ENCODE results near the gene MICALL1. TPM values are rescaled to one million over a fixed set of nuclear protein-coding genes. Genes with fewer than 3 reads are reported as not detected.

The MICALL1 gene
- total and polyA plus RNA-seq, 2 experiments from 2014 or later, result 8.0 to 41.4 TPM

GRCh38 chr22:37986371-37986770 is 80.3 kb downstream of the MICALL1 start:
- 85 to 92% methylated on average over 7 of the region's 7 CpGs for WGBS, 2 experiments (ENCODE audit: low coverage in 1 of 2, low lambda C conversion rate in 2 of 2, missing lambda C conversion rate in 2 of 2)
- no peaks in the 10 kb centered on the region for H3K27me3 ChIP-seq (replicated peaks; ENCODE audit: insufficient read depth)
- no peaks in the 10 kb centered on the region for H3K9me2 ChIP-seq (ENCODE audit: insufficient read depth)
- H3K4me1 ChIP-seq (ENCODE audit: insufficient read depth), result no peaks in the 10 kb centered on the region
- no peak overlapping the region for H3K4me3 ChIP-seq
- no peaks in the 10 kb centered on the region for H3K79me2 ChIP-seq (ENCODE audit: insufficient read depth)
- no peaks in the 10 kb centered on the region for H3F3A ChIP-seq (ENCODE audit: insufficient read depth)
- no peaks in the 10 kb centered on the region for H3K9me3 ChIP-seq (ENCODE audit: low read depth)
- no peaks in the 10 kb centered on the region for H4K20me1 ChIP-seq (ENCODE audit: insufficient read depth)
- H3K9ac ChIP-seq, result no peak overlapping the region
- no peak for TF ChIP-seq EZH2phosphoT487 (IDR thresholded peaks at IDR 0.05; ENCODE audit: insufficient read depth, low read depth)
- TF ChIP-seq EZH2 (IDR thresholded peaks at IDR 0.05; ENCODE audit: insufficient read depth, poor library complexity, severe bottlenecking), result no peak
- H3K27ac ChIP-seq, result no peak overlapping the region
- H3K4me2 ChIP-seq (ENCODE audit: unreplicated experiment), result no peak overlapping the region
- no peak for DNase-seq
- H2AFZ ChIP-seq, result no peak overlapping the region
- H3K36me3 ChIP-seq (ENCODE audit: low read depth), result no peaks in the 10 kb centered on the region
- in situ Hi-C loops (cut with MboI), result no loop called here

GRCh38 chr22:37989146-37990045 is 83.3 kb downstream of the MICALL1 start:
- Histone ChIP-seq H3K4me3 (no peak overlapping the region), H3K9ac (no peak overlapping the region), H3K9me2 (ENCODE audit: insufficient read depth) (no peaks in the 10 kb centered on the region), H2AFZ (no peak overlapping the region), H4K20me1 (ENCODE audit: insufficient read depth) (no peaks in the 10 kb centered on the region), H3K27ac (no peak overlapping the region), H3K9me3 (ENCODE audit: low read depth) (no peaks in the 10 kb centered on the region), H3K36me3 (ENCODE audit: low read depth) (no peaks in the 10 kb centered on the region), H3K4me2 (ENCODE audit: unreplicated experiment) (no peak overlapping the region), H3K79me2 (ENCODE audit: insufficient read depth) (no peaks in the 10 kb centered on the region), H3F3A (ENCODE audit: insufficient read depth) (no peaks in the 10 kb centered on the region), H3K4me1 (ENCODE audit: insufficient read depth) (no peaks in the 10 kb centered on the region), H3K27me3 (replicated peaks; ENCODE audit: insufficient read depth) (no peaks in the 10 kb centered on the region)
- DNase-seq, result no peak
- in situ Hi-C loops (cut with MboI), result no loop called here
- no peak for TF ChIP-seq EZH2phosphoT487 (IDR thresholded peaks at IDR 0.05; ENCODE audit: insufficient read depth, low read depth)
- TF ChIP-seq EZH2 (IDR thresholded peaks at IDR 0.05; ENCODE audit: insufficient read depth, poor library complexity, severe bottlenecking), result no peak
- WGBS, 2 experiments (ENCODE audit: low coverage in 1 of 2, low lambda C conversion rate in 2 of 2, missing lambda C conversion rate in 2 of 2), result 92 to 94% methylated on average over 14 of the region's 14 CpGs

GRCh38 chr22:37990301-37990700 is 84.2 kb downstream of the MICALL1 start:
- H3K27ac ChIP-seq, result no peak overlapping the region
- no peaks in the 10 kb centered on the region for H3K9me2 ChIP-seq (ENCODE audit: insufficient read depth)
- H3K27me3 ChIP-seq (replicated peaks; ENCODE audit: insufficient read depth), result no peaks in the 10 kb centered on the region
- H3K4me1 ChIP-seq (ENCODE audit: insufficient read depth), result no peaks in the 10 kb centered on the region
- no peak for DNase-seq
- no peaks in the 10 kb centered on the region for H3K36me3 ChIP-seq (ENCODE audit: low read depth)
- 65 to 73% methylated on average over 5 of the region's 5 CpGs for WGBS, 2 experiments (ENCODE audit: low coverage in 1 of 2, low lambda C conversion rate in 2 of 2, missing lambda C conversion rate in 2 of 2)
- TF ChIP-seq EZH2 (IDR thresholded peaks at IDR 0.05; ENCODE audit: insufficient read depth, poor library complexity, severe bottlenecking), result no peak
- TF ChIP-seq EZH2phosphoT487 (IDR thresholded peaks at IDR 0.05; ENCODE audit: insufficient read depth, low read depth), result no peak
- no peak overlapping the region for H3K4me2 ChIP-seq (ENCODE audit: unreplicated experiment)
- H3K79me2 ChIP-seq (ENCODE audit: insufficient read depth), result no peaks in the 10 kb centered on the region
- H3K4me3 ChIP-seq, result no peak overlapping the region
- H3K9ac ChIP-seq, result no peak overlapping the region
- H3F3A ChIP-seq (ENCODE audit: insufficient read depth), result no peaks in the 10 kb centered on the region
- in situ Hi-C loops (cut with MboI), result no loop called here
- no peaks in the 10 kb centered on the region for H4K20me1 ChIP-seq (ENCODE audit: insufficient read depth)
- no peak overlapping the region for H2AFZ ChIP-seq
- no peaks in the 10 kb centered on the region for H3K9me3 ChIP-seq (ENCODE audit: low read depth)

- H3K27ac ChIP-seq, result no peak overlapping the region
- H3K36me3 ChIP-seq (ENCODE audit: low read depth), result no peaks in the 10 kb centered on the region
- H3F3A ChIP-seq (ENCODE audit: insufficient read depth), result no peaks in the 10 kb centered on the region
- TF ChIP-seq EZH2phosphoT487 (IDR thresholded peaks at IDR 0.05; ENCODE audit: insufficient read depth, low read depth) (no peak), EZH2 (IDR thresholded peaks at IDR 0.05; ENCODE audit: insufficient read depth, poor library complexity, severe bottlenecking) (no peak)
- no peak overlapping the region for H3K9ac ChIP-seq
- H3K79me2 ChIP-seq (ENCODE audit: insufficient read depth), result no peaks in the 10 kb centered on the region
- WGBS, 2 experiments (ENCODE audit: low coverage in 1 of 2, low lambda C conversion rate in 2 of 2, missing lambda C conversion rate in 2 of 2), result 67 to 81% methylated on average over 7 of the region's 7 CpGs
- no peaks in the 10 kb centered on the region for H4K20me1 ChIP-seq (ENCODE audit: insufficient read depth)
- H3K4me2 ChIP-seq (ENCODE audit: unreplicated experiment), result no peak overlapping the region
- no peaks in the 10 kb centered on the region for H3K9me2 ChIP-seq (ENCODE audit: insufficient read depth)
- H3K4me1 ChIP-seq (ENCODE audit: insufficient read depth), result no peaks in the 10 kb centered on the region
- H3K9me3 ChIP-seq (ENCODE audit: low read depth), result no peaks in the 10 kb centered on the region
- in situ Hi-C loops (cut with MboI), result no loop called here
- DNase-seq, result no peak
- no peak overlapping the region for H3K4me3 ChIP-seq
- no peaks in the 10 kb centered on the region for H3K27me3 ChIP-seq (replicated peaks; ENCODE audit: insufficient read depth)
- no peak overlapping the region for H2AFZ ChIP-seq
Measured at GRCh38 chr22:37990862-37991261, 84.8 kb downstream of the MICALL1 start.

Data from GM23248 (cell line).